Glomerular visceral epithelial cell (primary cell): ENCODE measurements around the gene LIN7B.

Source experiments
- DNase-seq: peaks from one replicate; pipeline ENCODE4 v3.0.0-alpha.2; 2016; ENCODE audit errors: extremely low spot score

The LIN7B gene

DNA sequence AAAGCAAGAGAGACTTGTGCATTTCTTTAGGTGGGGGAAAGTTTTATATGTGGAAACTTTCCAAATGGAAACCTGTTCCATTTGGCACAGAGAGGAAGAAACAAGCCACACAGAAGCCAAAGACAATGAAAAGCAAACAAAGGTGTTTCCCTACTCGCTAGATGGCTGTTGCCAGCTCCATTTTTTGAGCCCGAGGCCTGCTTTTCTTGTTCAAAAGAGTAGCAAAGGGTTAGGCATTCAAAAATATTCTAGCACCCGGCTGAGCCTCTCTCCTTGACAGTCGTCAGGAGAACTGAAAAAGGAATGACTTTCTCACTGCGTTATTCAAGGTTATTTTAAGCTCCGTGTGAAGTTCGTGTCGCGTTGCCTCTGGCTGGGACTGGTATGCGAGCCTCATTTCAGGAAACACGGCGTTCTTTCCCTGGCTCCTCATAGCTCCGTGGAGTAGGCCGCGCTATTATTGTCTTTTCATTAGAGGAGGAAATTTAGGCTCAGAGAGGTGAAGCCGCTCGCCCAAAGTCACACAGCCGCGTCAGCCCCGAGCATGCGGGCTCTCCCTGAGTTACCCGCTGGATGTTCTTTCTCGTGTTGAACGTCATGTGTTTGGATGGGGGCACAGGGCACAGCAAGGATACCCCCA lies 51.1 kb downstream of the LIN7B start:
- no peak for DNase-seq

GRCh38 chr19:49165865-49166301 lies 51.7 kb downstream of the LIN7B start:
- DNase-seq, result no peak

GRCh38 chr19:49167857-49168409 lies 53.8 kb downstream of the LIN7B start:
- no peak for DNase-seq
